Embryonic facial prominence (tissue), 1 donor: ENCODE results near the gene CPNE4.
"Not testable (repeated sequence)": the region's sequence is repeated elsewhere in the genome, so short reads cannot be mapped to it uniquely, and the experiment has no call there.

Experiments
- DNase-seq: peaks from one replicate; pipeline ENCODE4 v3.0.0-alpha.2; 2016; ENCODE audit errors: extremely low spot score

CPNE4 gene

GRCh38 chr3:131960324-131960723, 74.5 kb downstream of the CPNE4 start:
- DNase-seq = no peak

- no peak for DNase-seq
Measured at GRCh38 chr3:131957980-131958379, 76.8 kb downstream of the CPNE4 start.

GRCh38 chr3:131957511-131957910, 77.3 kb downstream of the CPNE4 start:
- no peak for DNase-seq

GRCh38 chr3:131948806-131949205, 86.0 kb downstream of the CPNE4 start:
- DNase-seq = no peak

- DNase-seq = no peak
Measured at GRCh38 chr3:131944676-131945075, 90.1 kb downstream of the CPNE4 start.

- no peak for DNase-seq
Measured at GRCh38 chr3:131933665-131934064, 101.1 kb downstream of the CPNE4 start.

GRCh38 chr3:131928593-131928992, 106.2 kb downstream of the CPNE4 start:
- no peak for DNase-seq

GRCh38 chr3:131925571-131925970, 109.2 kb downstream of the CPNE4 start:
- DNase-seq = no peak

- no peak for DNase-seq
Measured at GRCh38 chr3:131922356-131922755, 112.5 kb downstream of the CPNE4 start.

GRCh38 chr3:131917006-131917405, 117.8 kb downstream of the CPNE4 start:
- no peak for DNase-seq

- no peak for DNase-seq
Measured at GRCh38 chr3:131914090-131914691, 120.6 kb downstream of the CPNE4 start.

GRCh38 chr3:131912255-131912654, 122.6 kb downstream of the CPNE4 start:
- no peak for DNase-seq

GRCh38 chr3:131907796-131908195, 127.0 kb downstream of the CPNE4 start:
- DNase-seq = no peak

- DNase-seq = no peak
Measured at GRCh38 chr3:131903988-131904415, 130.8 kb downstream of the CPNE4 start.

GRCh38 chr3:131901686-131902085, 133.1 kb downstream of the CPNE4 start:
- DNase-seq = no peak

- DNase-seq = no peak
Measured at GRCh38 chr3:131900891-131901290, 133.9 kb downstream of the CPNE4 start.

GRCh38 chr3:131899021-131899420, 135.8 kb downstream of the CPNE4 start:
- DNase-seq = no peak

GRCh38 chr3:131898346-131898745, 136.5 kb downstream of the CPNE4 start:
- no peak for DNase-seq

- DNase-seq = no peak
Measured at GRCh38 chr3:131896285-131896684, 138.5 kb downstream of the CPNE4 start.

- DNase-seq = no peak
Measured at GRCh38 chr3:131895766-131896165, 139.0 kb downstream of the CPNE4 start.

- no peak for DNase-seq
Measured at GRCh38 chr3:131892331-131892730, 142.5 kb downstream of the CPNE4 start.

- DNase-seq = not testable (repeated sequence)
Measured at GRCh38 chr3:131885871-131886270, 148.9 kb downstream of the CPNE4 start.

GRCh38 chr3:131883711-131884407, 151.0 kb downstream of the CPNE4 start:
- no peak for DNase-seq

GRCh38 chr3:131883086-131883485, 151.7 kb downstream of the CPNE4 start:
- no peak for DNase-seq
